HL-60 (cell line): ENCODE results near the gene FOXL2NB.

ENCODE experiments used
- DNase-seq, 2 experiments: peaks; one replicate each; pipeline ENCODE4 v3.0.0-alpha.2; 2010 to 2020; ENCODE audit warnings: low read depth in 1 of 2, low spot score in 1 of 2
- H3K27ac ChIP-seq: fragments of 250-450 bp; sonication (Bioruptor Pico); replicated peaks from 2 replicates; pipeline ENCODE4 v1.5.1; 2020; ENCODE audit warnings: mild to moderate bottlenecking, moderate library complexity
- H3K27me3 ChIP-seq: fragments of 250-450 bp; sonication (Bioruptor Pico); 2 replicates; pipeline ENCODE4 v1.5.1; 2021; ENCODE audit warnings: mild to moderate bottlenecking, moderate library complexity; ENCODE audit not compliant: insufficient read depth, poor library complexity, severe bottlenecking
- H3K4me3 ChIP-seq: replicated peaks from 2 replicates; pipeline ENCODE4 v1.5.1; 2011; ENCODE audit warnings: mild to moderate bottlenecking, control low read depth, low read length; ENCODE audit not compliant: insufficient read depth
- GABPA ChIP-seq: IDR thresholded peaks from 2 replicates; pipeline ENCODE4 v1.6.1; 2012; ENCODE audit warnings: low read depth
- POLR2AphosphoS5 ChIP-seq: IDR thresholded peaks from 2 replicates; pipeline ENCODE4 v1.6.1; 2012; ENCODE audit warnings: low read depth
- SPI1 ChIP-seq: IDR thresholded peaks from 2 replicates; pipeline ENCODE4 v1.6.1; 2012; ENCODE audit warnings: low read depth, mild to moderate bottlenecking, borderline replicate concordance
- TF ChIP-seq, protein P1 (sequence below): IDR thresholded peaks from 2 replicates; pipeline ENCODE4 v1.6.1; 2012; ENCODE audit warnings: low read depth; ENCODE audit not compliant: insufficient replicate concordance
- TF ChIP-seq, protein P2 (sequence below): IDR thresholded peaks from one replicate; pipeline ENCODE4 v1.5.1; 2011; ENCODE audit warnings: low read length, control low read depth, inconsistent platforms; ENCODE audit not compliant: insufficient read depth

FOXL2NB gene

DNA sequence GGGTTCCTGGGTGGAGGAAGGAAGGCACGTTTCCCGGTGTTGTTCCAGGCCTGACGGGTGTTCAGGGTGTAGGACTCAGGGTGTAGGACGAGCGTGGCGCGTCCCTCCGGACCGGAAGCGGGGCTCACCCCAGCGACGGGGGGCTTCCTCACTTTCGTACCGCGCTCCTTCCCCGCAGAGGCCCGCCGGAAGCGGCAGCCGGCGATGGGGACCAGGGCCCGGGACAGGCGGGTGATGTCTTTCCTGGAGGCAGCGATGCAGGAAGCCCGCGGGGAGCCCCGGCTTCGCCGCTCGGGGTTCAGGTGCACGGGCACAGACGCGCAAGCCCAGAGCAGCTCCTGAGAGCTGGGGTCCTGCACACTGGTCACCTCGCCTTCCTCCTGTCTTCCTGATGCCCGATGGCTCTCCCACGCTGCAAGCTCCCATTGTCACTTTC lies 13.4 kb downstream of the FOXL2NB start:
- no peak for DNase-seq
- TF ChIP-seq SPI1: no peak
- TF ChIP-seq, protein P1, sequence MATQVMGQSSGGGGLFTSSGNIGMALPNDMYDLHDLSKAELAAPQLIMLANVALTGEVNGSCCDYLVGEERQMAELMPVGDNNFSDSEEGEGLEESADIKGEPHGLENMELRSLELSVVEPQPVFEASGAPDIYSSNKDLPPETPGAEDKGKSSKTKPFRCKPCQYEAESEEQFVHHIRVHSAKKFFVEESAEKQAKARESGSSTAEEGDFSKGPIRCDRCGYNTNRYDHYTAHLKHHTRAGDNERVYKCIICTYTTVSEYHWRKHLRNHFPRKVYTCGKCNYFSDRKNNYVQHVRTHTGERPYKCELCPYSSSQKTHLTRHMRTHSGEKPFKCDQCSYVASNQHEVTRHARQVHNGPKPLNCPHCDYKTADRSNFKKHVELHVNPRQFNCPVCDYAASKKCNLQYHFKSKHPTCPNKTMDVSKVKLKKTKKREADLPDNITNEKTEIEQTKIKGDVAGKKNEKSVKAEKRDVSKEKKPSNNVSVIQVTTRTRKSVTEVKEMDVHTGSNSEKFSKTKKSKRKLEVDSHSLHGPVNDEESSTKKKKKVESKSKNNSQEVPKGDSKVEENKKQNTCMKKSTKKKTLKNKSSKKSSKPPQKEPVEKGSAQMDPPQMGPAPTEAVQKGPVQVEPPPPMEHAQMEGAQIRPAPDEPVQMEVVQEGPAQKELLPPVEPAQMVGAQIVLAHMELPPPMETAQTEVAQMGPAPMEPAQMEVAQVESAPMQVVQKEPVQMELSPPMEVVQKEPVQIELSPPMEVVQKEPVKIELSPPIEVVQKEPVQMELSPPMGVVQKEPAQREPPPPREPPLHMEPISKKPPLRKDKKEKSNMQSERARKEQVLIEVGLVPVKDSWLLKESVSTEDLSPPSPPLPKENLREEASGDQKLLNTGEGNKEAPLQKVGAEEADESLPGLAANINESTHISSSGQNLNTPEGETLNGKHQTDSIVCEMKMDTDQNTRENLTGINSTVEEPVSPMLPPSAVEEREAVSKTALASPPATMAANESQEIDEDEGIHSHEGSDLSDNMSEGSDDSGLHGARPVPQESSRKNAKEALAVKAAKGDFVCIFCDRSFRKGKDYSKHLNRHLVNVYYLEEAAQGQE: no peak
- TF ChIP-seq POLR2AphosphoS5: no peak
- TF ChIP-seq GABPA: no peak
- Histone ChIP-seq H3K4me3 (no peak overlapping the region), H3K27me3 (peaks cover 27% of the 10 kb centered on the region), H3K27ac (no peak overlapping the region)

DNA sequence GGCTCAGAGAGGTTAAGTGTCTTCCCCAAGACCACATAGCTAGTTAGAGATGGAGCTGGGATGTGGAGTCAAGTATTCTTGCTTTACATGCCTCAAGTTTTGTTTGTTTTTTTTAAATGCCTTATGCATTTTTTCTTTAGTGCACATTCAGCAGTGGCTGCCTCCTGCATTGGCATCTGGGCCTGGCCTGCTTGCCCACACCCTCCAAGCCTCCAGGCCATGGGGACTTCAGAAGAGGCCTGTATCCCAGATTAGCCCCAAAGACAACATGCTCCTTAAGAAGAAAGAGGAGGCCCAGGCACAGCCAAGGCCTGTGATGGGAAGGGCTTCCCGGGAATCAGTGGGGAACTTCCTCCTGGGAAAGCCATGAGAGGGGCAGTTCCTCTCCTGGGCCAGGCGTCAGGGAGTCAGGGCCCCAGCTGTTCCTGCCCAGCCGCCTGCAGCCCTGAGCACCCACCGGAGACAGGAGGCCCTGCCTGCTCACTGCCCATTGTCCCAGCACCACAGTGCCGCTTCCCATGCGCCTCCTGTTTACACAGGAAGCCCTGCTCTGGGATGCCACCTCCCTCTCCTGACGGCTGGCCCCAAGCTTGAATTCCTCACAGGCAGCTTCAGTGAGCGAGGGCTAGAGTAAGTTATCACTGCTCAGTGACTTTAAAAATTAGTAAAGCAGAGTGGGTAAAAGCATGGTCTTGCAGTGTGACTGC lies 16.0 kb downstream of the FOXL2NB start:
- DNase-seq: no peak
- Histone ChIP-seq H3K27me3 (peaks cover 24% of the 10 kb centered on the region), H3K4me3 (no peak overlapping the region), H3K27ac (no peak overlapping the region)
- TF ChIP-seq GABPA (no peak), POLR2AphosphoS5 (no peak), SPI1 (no peak)
- TF ChIP-seq, protein P2, sequence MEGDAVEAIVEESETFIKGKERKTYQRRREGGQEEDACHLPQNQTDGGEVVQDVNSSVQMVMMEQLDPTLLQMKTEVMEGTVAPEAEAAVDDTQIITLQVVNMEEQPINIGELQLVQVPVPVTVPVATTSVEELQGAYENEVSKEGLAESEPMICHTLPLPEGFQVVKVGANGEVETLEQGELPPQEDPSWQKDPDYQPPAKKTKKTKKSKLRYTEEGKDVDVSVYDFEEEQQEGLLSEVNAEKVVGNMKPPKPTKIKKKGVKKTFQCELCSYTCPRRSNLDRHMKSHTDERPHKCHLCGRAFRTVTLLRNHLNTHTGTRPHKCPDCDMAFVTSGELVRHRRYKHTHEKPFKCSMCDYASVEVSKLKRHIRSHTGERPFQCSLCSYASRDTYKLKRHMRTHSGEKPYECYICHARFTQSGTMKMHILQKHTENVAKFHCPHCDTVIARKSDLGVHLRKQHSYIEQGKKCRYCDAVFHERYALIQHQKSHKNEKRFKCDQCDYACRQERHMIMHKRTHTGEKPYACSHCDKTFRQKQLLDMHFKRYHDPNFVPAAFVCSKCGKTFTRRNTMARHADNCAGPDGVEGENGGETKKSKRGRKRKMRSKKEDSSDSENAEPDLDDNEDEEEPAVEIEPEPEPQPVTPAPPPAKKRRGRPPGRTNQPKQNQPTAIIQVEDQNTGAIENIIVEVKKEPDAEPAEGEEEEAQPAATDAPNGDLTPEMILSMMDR: no peak
- TF ChIP-seq, protein P1: no peak

DNA sequence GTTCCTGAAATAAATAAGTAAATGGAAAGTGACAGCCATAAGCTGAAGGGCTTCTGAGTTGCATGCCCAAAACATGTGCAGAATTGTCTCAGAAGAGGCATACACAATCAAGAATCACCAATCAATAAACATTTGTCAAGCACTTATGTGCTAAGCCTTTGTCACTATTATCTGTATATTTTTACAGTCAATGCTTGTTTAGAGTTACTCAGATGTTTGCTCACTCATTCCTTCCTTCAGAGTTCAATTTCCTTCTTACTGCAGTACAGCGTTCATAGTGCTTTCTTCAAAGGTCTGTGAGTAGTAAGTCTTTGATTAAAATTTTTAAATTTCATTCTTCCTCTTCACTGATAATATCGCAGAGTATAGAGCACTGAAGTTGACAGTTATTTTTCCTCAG lies 17.2 kb downstream of the FOXL2NB start:
- H3K4me3 ChIP-seq: no peak overlapping the region
- TF ChIP-seq, protein P1: no peak
- TF ChIP-seq SPI1: no peak
- TF ChIP-seq, protein P2: no peak
- no peak for TF ChIP-seq POLR2AphosphoS5
- TF ChIP-seq GABPA: no peak
- no peak for DNase-seq
- no peak overlapping the region for H3K27ac ChIP-seq
- H3K27me3 ChIP-seq: peaks cover 19% of the 10 kb centered on the region
